Endothelial cell of umbilical vein (primary cell): ENCODE results near the gene GTF3C5.

ENCODE experiments used
- GATA2 ChIP-seq: IDR thresholded peaks from 2 replicates; pipeline ENCODE4 v1.7.0; 2011; ENCODE audit warnings: low read depth, mild to moderate bottlenecking, moderate library complexity, mixed read lengths, low read length; ENCODE audit not compliant: insufficient read length, insufficient read depth
- POLR2A ChIP-seq: IDR thresholded peaks from 2 replicates; pipeline ENCODE4 v1.6.1; 2012; ENCODE audit warnings: low read depth, mild to moderate bottlenecking, control low read depth, low read length
- POLR2AphosphoS5 ChIP-seq: IDR thresholded peaks from 2 replicates; pipeline ENCODE4 v1.6.1; 2012; ENCODE audit warnings: low read depth, mild to moderate bottlenecking, control low read depth, low read length, moderate library complexity; ENCODE audit not compliant: insufficient read depth
- TF ChIP-seq, protein P1 (sequence below), 2 donors: IDR thresholded peaks; 1 replicate in 1 of 2; 2 replicates in 1 of 2; pipeline ENCODE4 v1.5.1; 2011; ENCODE audit warnings: low read length in 2 of 2, mild to moderate bottlenecking in 2 of 2, moderate library complexity in 2 of 2, control low read depth in 1 of 2, inconsistent platforms in 1 of 2, low read depth in 1 of 2; ENCODE audit not compliant: insufficient read depth in 1 of 2; ENCODE audit errors: extremely low read depth in 1 of 2
- TF ChIP-seq, protein P2 (sequence below): IDR thresholded peaks from 2 replicates; pipeline ENCODE4 v1.6.1; 2011; ENCODE audit not compliant: insufficient read depth, insufficient read length

DNA sequence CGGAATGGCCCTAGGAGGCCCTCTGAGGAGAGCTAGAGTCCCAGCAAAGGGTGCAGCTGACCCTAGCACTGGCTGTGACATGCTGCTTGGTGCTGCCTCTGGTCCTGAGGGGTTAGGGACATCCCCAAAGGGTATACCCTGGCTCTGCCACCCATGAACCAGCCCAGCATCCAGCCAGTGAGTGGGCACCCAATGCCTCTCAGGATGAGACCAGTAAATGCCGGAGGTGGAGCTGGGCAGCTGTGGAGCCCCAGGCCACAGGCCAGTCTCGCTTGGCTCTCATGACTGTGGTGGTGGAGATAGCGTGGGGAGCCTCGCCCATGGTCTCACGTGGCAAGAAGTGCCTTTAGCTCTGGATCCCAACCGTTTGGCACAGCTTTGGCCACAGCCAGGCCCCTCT, 27.3 kb downstream of the GTF3C5 start:
- TF ChIP-seq POLR2A: no peak
- TF ChIP-seq, protein P1, sequence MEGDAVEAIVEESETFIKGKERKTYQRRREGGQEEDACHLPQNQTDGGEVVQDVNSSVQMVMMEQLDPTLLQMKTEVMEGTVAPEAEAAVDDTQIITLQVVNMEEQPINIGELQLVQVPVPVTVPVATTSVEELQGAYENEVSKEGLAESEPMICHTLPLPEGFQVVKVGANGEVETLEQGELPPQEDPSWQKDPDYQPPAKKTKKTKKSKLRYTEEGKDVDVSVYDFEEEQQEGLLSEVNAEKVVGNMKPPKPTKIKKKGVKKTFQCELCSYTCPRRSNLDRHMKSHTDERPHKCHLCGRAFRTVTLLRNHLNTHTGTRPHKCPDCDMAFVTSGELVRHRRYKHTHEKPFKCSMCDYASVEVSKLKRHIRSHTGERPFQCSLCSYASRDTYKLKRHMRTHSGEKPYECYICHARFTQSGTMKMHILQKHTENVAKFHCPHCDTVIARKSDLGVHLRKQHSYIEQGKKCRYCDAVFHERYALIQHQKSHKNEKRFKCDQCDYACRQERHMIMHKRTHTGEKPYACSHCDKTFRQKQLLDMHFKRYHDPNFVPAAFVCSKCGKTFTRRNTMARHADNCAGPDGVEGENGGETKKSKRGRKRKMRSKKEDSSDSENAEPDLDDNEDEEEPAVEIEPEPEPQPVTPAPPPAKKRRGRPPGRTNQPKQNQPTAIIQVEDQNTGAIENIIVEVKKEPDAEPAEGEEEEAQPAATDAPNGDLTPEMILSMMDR (IDR thresholded peaks at IDR 0.05; ENCODE audit: extremely low read depth in 1 of 2, insufficient read depth in 1 of 2, low read depth in 1 of 2, low read length in 2 of 2): no peak
- TF ChIP-seq, protein P2, sequence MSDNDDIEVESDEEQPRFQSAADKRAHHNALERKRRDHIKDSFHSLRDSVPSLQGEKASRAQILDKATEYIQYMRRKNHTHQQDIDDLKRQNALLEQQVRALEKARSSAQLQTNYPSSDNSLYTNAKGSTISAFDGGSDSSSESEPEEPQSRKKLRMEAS: no peak
- no peak for TF ChIP-seq POLR2AphosphoS5
- TF ChIP-seq GATA2: no peak
